Sigmoid colon (tissue), 7 donors: ENCODE measurements around the gene RPL35. TPM values are rescaled to one million over a fixed set of nuclear protein-coding genes. Genes with fewer than 3 reads are reported as not detected.
A peak's percentile ranks its signal among the peaks of the same experiment; 100 is the strongest.
"Not testable (repeated sequence)": the region's sequence is repeated elsewhere in the genome, so short reads cannot be mapped to it uniquely, and the experiment has no call there.

ENCODE experiments used
- DNase-seq: peaks from one replicate; pipeline ENCODE4 v3.0.0-alpha.2; 2019
- H3K27ac ChIP-seq, 4 donors: fragments of 200-600 bp; sonication (generic); one replicate each; pipeline ENCODE4 v1.5.1; 2016 to 2019; ENCODE audit warnings: mild to moderate bottlenecking in 1 of 4
- H3K27me3 ChIP-seq, 3 donors: fragments of 200-600 bp; sonication (generic); one replicate each; pipeline ENCODE4 v1.5.1; 2019; ENCODE audit warnings: mild to moderate bottlenecking in 1 of 3
- H3K36me3 ChIP-seq, 4 donors: fragments of 200-600 bp; sonication (generic); one replicate each; pipeline ENCODE4 v1.5.1; 2016 to 2019
- H3K4me1 ChIP-seq, 4 donors: fragments of 200-600 bp; sonication (generic); one replicate each; pipeline ENCODE4 v1.5.1; 2017 to 2019
- H3K4me3 ChIP-seq, 4 donors: fragments of 200-600 bp; sonication (generic); one replicate each; pipeline ENCODE4 v1.5.1; 2017 to 2019; ENCODE audit warnings: mild to moderate bottlenecking in 2 of 4, moderate library complexity in 1 of 4
- H3K9me3 ChIP-seq, 4 donors: fragments of 200-600 bp in 3 of 4; sonication (generic) in 3 of 4; one replicate each; pipeline versions ENCODE4 v1.5.1 to v1.6.1; 2013 to 2019
- CTCF ChIP-seq, 4 experiments: fragments of 450-650 bp in 3 of 4; fragments of 200-600 bp in 1 of 4; IDR thresholded peaks; one replicate each; pipeline ENCODE4 v1.5.1; 2016 to 2019; ENCODE audit warnings: antibody characterized with exemption in 4 of 4, mild to moderate bottlenecking in 3 of 4, moderate library complexity in 2 of 4
- EP300 ChIP-seq, 4 donors: sonication (generic); formaldehyde crosslinking; IDR thresholded peaks; one replicate each; pipeline ENCODE4 v1.6.1; 2017; ENCODE audit warnings: antibody characterized with exemption in 4 of 4
- POLR2A ChIP-seq, 2 donors: fragments of 450-650 bp; IDR thresholded peaks; one replicate each; pipeline ENCODE4 v1.6.1; 2016; ENCODE audit warnings: antibody characterized with exemption in 2 of 2, mild to moderate bottlenecking in 2 of 2, moderate library complexity in 2 of 2
- POLR2AphosphoS5 ChIP-seq, 4 donors: sonication (generic); formaldehyde crosslinking; IDR thresholded peaks; one replicate each; pipeline ENCODE4 v1.6.1; 2017; ENCODE audit warnings: antibody characterized with exemption in 4 of 4
- WGBS, 2 donors: extraction: QIAGEN DNeasy Blood & Tissue Kit; methylation state at CpG; one replicate each; pipeline ENCODE4 v1.1.7; 2013; 5-methylcytosine and 5-hydroxymethylcytosine counted together
- intact Hi-C: fragments of 100-400 bp; cut with DNase I; formaldehyde crosslinking; loops from one replicate; pipeline ENCODE4 v1.15.1; 2023
- polyA plus RNA-seq, 3 donors: library from polyadenylated mRNA; stranded (reverse); fragments of 200-250 nt; gene quantifications; one replicate each; pipeline ENCODE4 v1.2.3, GENCODE V29; 2013
- total RNA-seq, 4 donors: library from RNA; depleted of rRNA; stranded (reverse); fragments of >200 nt; gene quantifications; one replicate each; pipeline ENCODE4 v1.1.0, GENCODE V29; 2016
- donor health status: healthy with polysubstance abuse.
- donor health status: Bipolar disorder and iron deficiency.
- donor health status: healthy.

Gene RPL35
- total and polyA plus RNA-seq, 7 donors, result 1,773 to 4,971 (median 3,683) TPM

- TF ChIP-seq POLR2AphosphoS5 (IDR thresholded peaks at IDR 0.05) (no peak), POLR2A (IDR thresholded peaks at IDR 0.05) (no peak), EP300 (IDR thresholded peaks at IDR 0.05) (no peak), CTCF (IDR thresholded peaks at IDR 0.05) (no peak)
- Histone ChIP-seq H3K27ac (no peak overlapping the region), H3K4me3 (no peak overlapping the region), H3K9me3 (no peaks in the 10 kb centered on the region), H3K27me3 (no peaks in the 10 kb centered on the region), H3K36me3 (no peaks in the 10 kb centered on the region), H3K4me1 (peaks cover 0 to 2% (median 0%) of the 10 kb centered on the region in 4 donors)
- intact Hi-C loops, result no loop called here
- DNase-seq, result no peak
- WGBS, 2 donors, result 66 to 67% methylated on average over 4 of the region's 4 CpGs
Measured at GRCh38 chr9:124844291-124844690, 17.5 kb downstream of the RPL35 start.

GRCh38 chr9:124843456-124844034 is 18.2 kb downstream of the RPL35 start:
- no peak for DNase-seq
- 83 to 89% methylated on average over 11 of the region's 11 CpGs for WGBS, 2 donors
- Histone ChIP-seq H3K4me3 (no peak overlapping the region), H3K27ac (no peak overlapping the region), H3K36me3 (no peaks in the 10 kb centered on the region), H3K9me3 (no peaks in the 10 kb centered on the region), H3K27me3 (no peaks in the 10 kb centered on the region), H3K4me1 (peaks cover 0 to 2% (median 0%) of the 10 kb centered on the region in 4 donors)
- intact Hi-C loops, result no loop called here
- TF ChIP-seq EP300 (IDR thresholded peaks at IDR 0.05) (no peak), POLR2AphosphoS5 (IDR thresholded peaks at IDR 0.05) (no peak), CTCF (IDR thresholded peaks at IDR 0.05) (no peak)

GRCh38 chr9:124841075-124841821 is 20.5 kb downstream of the RPL35 start:
- H3K27me3 ChIP-seq, result no peaks in the 10 kb centered on the region
- H3K4me1 ChIP-seq, result peaks cover 0 to 3% (median under 1%) of the 10 kb centered on the region in 4 donors
- no peaks in the 10 kb centered on the region for H3K9me3 ChIP-seq
- no peaks in the 10 kb centered on the region for H3K36me3 ChIP-seq
- no peak for TF ChIP-seq EP300 (IDR thresholded peaks at IDR 0.05)
- no peak overlapping the region for H3K4me3 ChIP-seq
- no peak for DNase-seq
- intact Hi-C loops, result no loop called here
- whole genome bisulfite sequencing, 2 donors, result 75 to 79% methylated on average over 13 to 14 of the region's 14 CpGs
- H3K27ac ChIP-seq, result no peak overlapping the region

GRCh38 chr9:124840300-124840833 is 21.4 kb downstream of the RPL35 start:
- Histone ChIP-seq H3K4me1 (peaks cover 0 to 11% (median 9%) of the 10 kb centered on the region in 4 donors), H3K27ac (no peak overlapping the region), H3K4me3 (no peak overlapping the region), H3K9me3 (no peaks in the 10 kb centered on the region), H3K27me3 (no peaks in the 10 kb centered on the region), H3K36me3 (no peaks in the 10 kb centered on the region)
- 75 to 89% methylated on average over 18 of the region's 18 CpGs for WGBS, 2 donors
- TF ChIP-seq EP300 (IDR thresholded peaks at IDR 0.05) (no peak), CTCF (IDR thresholded peaks at IDR 0.05) (no peak), POLR2AphosphoS5 (IDR thresholded peaks at IDR 0.05) (no peak), POLR2A (IDR thresholded peaks at IDR 0.05) (no peak)
- intact Hi-C loops, result no loop called here
- DNase-seq, result no peak

GRCh38 chr9:124839612-124840299 is 22.0 kb downstream of the RPL35 start:
- H3K27me3 ChIP-seq, result no peaks in the 10 kb centered on the region
- intact Hi-C loops, result loop anchor here (5.0 kb wide), 1 partner anchor 62 kb away; the partner anchor contains the start of gene OLFML2A
- H3K4me3 ChIP-seq, result no peak overlapping the region
- no peaks in the 10 kb centered on the region for H3K36me3 ChIP-seq
- H3K4me1 ChIP-seq, result peaks cover 0 to 18% (median 15%) of the 10 kb centered on the region in 4 donors
- H3K9me3 ChIP-seq, result no peaks in the 10 kb centered on the region
- TF ChIP-seq POLR2AphosphoS5 (IDR thresholded peaks at IDR 0.05), result no peak
- peak in 2 of 4 experiments; percentile 41 to 45 for TF ChIP-seq CTCF (IDR thresholded peaks at IDR 0.05)
- no peak for DNase-seq
- H3K27ac ChIP-seq, result no peak overlapping the region
- WGBS, 2 donors, result 66 to 71% methylated on average over 12 of the region's 12 CpGs

- intact Hi-C loops, result loop anchor here (5.0 kb wide), 1 partner anchor 61 kb away; the partner anchor contains the start of gene OLFML2A
- peaks cover 0 to 24% (median 21%) of the 10 kb centered on the region in 4 donors for H3K4me1 ChIP-seq
- H3K27me3 ChIP-seq, H3K36me3 ChIP-seq, H3K9me3 ChIP-seq, H3K27ac ChIP-seq, DNase-seq: not testable (repeated sequence)
- 62 to 67% methylated on average over 48 to 50 of the region's 52 CpGs for WGBS, 2 donors
- peak overlapping the region in 3 of 4 donors; percentile 26 to 43 (median 28) for H3K4me3 ChIP-seq
Measured at GRCh38 chr9:124838567-124839275, 23.0 kb downstream of the RPL35 start.

GRCh38 chr9:124838132-124838531 is 23.6 kb downstream of the RPL35 start:
- peaks cover 0 to 25% (median 23%) of the 10 kb centered on the region in 4 donors for H3K4me1 ChIP-seq
- not testable (repeated sequence) for H3K9me3 ChIP-seq, DNase-seq, H3K27ac ChIP-seq, H3K27me3 ChIP-seq, H3K36me3 ChIP-seq, H3K4me3 ChIP-seq
- 64 to 83% methylated on average over 5 of the region's 5 CpGs for WGBS, 2 donors
- intact Hi-C loops, result loop anchor here (5.0 kb wide), 1 partner anchor 61 kb away; the partner anchor contains the start of gene OLFML2A
